IPS-15b (cell line): ENCODE data around the gene COL4A6.
"Not testable (repeated sequence)": the region's sequence is repeated elsewhere in the genome, so short reads cannot be mapped to it uniquely, and the experiment has no call there.

Experiments used
- H3K27me3 ChIP-seq: one replicate; pipeline ENCODE4 v1.6.1; 2013; ENCODE audit warnings: low read length; ENCODE audit not compliant: control insufficient read depth, insufficient read depth
- H3K36me3 ChIP-seq: one replicate; pipeline ENCODE4 v1.6.1; 2013; ENCODE audit warnings: low read length; ENCODE audit not compliant: control insufficient read depth, insufficient read depth
- H3K4me1 ChIP-seq: one replicate; pipeline ENCODE4 v1.6.1; 2013; ENCODE audit warnings: mild to moderate bottlenecking, low read length; ENCODE audit not compliant: control insufficient read depth, insufficient read depth
- H3K4me3 ChIP-seq: one replicate; pipeline ENCODE4 v1.5.1; 2013; ENCODE audit warnings: low read depth, low read length
- H3K9ac ChIP-seq: one replicate; pipeline ENCODE4 v1.6.1; 2013; ENCODE audit warnings: low read depth, mild to moderate bottlenecking, low read length
- H3K9me3 ChIP-seq: one replicate; pipeline ENCODE4 v1.6.1; 2013; ENCODE audit warnings: mild to moderate bottlenecking, low read length; ENCODE audit not compliant: control insufficient read depth, insufficient read depth

Gene COL4A6

DNA sequence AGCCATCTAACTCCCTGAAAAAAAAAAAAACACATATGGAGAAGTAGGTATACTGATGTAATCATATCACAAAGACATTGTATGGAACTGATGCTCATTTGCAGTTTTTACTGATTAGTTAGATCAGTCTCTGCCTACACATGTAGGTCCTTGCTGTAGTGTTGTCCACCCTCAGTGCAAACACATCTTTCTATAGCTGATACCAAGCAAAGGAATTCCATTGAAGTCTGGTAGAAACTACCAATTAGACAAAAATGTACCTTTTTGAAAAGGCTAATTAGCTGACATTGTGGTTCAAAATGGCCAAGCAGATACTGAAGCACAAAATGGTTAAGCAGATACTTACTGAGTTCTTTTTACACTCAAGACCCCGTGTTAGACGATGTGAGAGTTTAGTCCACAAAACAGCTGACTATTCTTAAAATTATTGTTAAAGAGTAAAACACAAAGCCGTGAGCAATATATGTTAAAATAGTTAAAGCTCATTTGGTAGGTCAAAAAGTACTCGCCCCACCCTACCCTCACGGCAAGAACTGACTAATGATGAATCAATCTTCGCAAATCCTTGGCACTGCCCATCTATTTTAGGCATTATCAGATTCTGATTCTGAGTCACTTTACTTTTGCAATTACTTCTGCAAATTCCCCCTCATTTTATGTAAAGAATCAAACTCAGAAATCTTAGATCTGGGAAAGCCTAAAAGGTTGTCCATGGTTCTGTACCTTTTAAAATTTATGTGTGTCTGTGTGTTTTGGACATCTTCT is 40.4 kb downstream of the COL4A6 start:
- Histone ChIP-seq H3K4me3 (no peak overlapping the region), H3K9me3 (no peaks in the 10 kb centered on the region), H3K36me3 (no peaks in the 10 kb centered on the region), H3K27me3 (no peaks in the 10 kb centered on the region), H3K9ac (no peak overlapping the region), H3K4me1 (peaks cover 29% of the 10 kb centered on the region)

DNA sequence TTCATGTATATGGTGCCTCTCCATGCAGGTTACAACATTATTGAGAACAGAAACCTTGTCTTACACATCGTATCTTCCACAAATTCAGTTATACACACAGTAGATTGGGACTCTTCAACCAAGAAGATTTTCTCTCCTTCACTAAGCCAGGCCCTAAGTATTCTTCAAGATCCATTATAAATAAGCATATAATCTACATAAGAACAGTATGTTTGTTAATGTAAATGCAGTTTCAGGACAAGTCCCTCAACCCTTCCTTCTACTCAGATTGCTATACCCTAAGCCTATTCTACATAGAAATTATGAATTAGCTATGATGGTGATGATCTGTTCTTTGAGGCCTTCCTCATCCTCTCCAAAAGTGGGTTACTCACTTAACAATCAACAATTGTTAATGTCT is 41.2 kb downstream of the COL4A6 start:
- H3K36me3 ChIP-seq: no peaks in the 10 kb centered on the region
- H3K9me3 ChIP-seq: no peaks in the 10 kb centered on the region
- no peak overlapping the region for H3K9ac ChIP-seq
- H3K4me1 ChIP-seq: peaks cover 29% of the 10 kb centered on the region
- H3K4me3 ChIP-seq: no peak overlapping the region
- H3K27me3 ChIP-seq: no peaks in the 10 kb centered on the region

DNA sequence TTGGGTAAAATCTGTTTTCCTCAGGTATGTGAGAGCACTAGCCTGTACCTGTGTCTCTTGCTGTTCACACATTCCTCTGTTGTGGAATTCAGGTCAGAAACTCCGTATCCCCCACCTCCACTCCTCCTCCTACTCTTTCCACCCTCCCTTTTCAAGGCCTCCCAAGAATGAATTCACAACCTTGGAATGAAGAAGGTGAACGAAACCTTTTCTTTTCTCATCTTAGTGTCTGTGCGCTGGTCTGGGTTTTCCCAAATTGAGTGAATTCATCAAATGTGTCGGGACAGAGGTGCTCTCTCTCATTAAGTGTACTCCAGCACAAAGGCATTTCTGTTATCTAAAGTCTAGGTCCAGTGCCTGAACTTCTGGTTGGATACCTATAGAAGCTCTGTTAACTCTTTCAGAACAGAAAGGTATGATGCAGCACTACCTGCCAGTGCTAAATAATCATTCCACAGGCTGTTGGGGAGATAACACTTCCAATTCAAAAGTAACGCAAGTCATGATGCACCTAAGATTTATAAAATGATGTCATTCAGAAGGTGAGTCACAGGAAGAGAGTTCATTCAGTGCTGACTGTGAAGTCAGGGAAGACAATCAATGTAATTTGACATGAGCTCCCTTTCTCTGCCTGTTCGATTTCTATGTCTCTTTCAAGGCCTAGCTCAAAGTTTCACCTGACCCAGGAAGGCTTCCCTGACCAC is 41.9 kb downstream of the COL4A6 start:
- H3K27me3 ChIP-seq: no peaks in the 10 kb centered on the region
- no peak overlapping the region for H3K4me3 ChIP-seq
- peaks cover 29% of the 10 kb centered on the region for H3K4me1 ChIP-seq
- no peaks in the 10 kb centered on the region for H3K9me3 ChIP-seq
- no peaks in the 10 kb centered on the region for H3K36me3 ChIP-seq
- no peak overlapping the region for H3K9ac ChIP-seq

DNA sequence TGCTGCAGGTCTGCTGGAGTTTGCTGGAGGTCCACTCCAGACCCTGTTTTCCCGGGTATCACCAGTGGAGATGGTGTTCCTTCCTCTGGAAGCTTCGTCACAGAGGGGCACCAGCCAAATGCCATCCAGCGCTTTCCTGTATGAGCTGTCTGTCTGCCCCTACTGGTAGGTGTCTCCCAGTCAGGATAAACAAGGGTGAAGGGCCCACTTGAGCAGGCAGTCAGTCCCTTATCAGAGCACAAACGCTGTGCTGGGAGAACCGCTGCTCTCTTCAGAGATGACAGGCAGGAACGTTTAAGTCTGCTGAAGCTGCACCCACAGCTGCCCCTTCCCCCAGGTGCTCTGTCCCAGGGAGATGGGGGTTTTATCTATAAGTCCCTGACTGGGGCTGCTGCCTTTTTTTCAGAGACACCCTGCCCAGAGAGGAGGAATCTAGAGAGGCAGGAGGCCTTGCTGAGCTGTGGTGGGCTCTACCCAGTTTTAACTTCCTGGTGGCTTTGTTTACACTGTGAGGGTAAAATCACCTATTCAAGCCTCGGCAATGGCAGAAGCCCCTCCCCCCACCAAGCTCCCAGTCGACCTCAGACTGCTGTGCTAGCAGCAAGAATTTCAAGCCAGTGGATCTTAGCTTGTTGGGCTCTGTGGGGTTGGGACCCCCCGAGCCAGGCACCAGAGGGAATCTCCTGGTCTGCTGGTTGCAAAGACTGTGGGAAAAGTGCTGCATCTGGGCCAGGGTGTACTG is 47.1 kb downstream of the COL4A6 start:
- not testable (repeated sequence) for H3K27me3 ChIP-seq, H3K4me3 ChIP-seq, H3K36me3 ChIP-seq, H3K9ac ChIP-seq, H3K9me3 ChIP-seq, H3K4me1 ChIP-seq

DNA sequence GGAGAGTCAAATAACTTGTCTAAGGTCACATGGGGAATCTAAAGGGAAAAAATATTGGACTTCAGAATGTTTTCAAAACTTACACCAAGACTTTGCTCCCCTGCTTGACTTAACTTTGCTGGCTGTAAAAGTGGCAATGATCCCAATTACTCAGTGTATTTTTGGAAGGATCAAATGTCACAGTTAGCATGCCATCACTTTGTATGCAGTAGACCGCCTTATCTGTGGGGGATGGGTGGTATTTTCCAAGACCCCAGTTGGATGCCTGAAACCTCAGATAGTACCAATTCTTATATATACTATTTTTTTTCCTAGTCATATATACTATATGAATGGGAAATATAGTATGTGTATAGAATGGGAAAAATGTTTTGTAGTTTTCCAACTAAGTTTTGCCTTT is 53.4 kb downstream of the COL4A6 start:
- Histone ChIP-seq H3K9ac (no peak overlapping the region), H3K9me3 (no peaks in the 10 kb centered on the region), H3K36me3 (no peaks in the 10 kb centered on the region), H3K27me3 (no peaks in the 10 kb centered on the region), H3K4me3 (no peak overlapping the region), H3K4me1 (no peaks in the 10 kb centered on the region)

DNA sequence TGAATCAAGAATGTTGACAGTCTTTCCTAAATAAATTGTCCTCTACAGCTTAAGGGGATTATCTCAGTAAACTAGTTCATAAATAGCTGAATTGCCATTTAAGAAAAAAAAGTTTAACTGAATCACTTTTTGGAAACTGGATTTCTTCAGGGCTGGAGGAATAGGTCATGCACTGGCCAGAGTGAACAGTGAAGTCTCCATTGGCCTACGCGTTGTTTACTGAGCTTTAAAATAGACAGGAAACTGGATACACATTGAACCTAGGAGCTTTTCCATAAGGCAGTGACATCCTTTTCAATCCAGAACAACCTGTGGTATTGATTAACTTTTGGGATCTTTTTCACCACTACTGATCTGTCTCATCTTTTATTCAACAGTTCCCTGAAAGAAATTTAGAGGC is 58.0 kb downstream of the COL4A6 start:
- peaks cover 1% of the 10 kb centered on the region for H3K4me1 ChIP-seq
- no peaks in the 10 kb centered on the region for H3K27me3 ChIP-seq
- H3K36me3 ChIP-seq: no peaks in the 10 kb centered on the region
- no peak overlapping the region for H3K9ac ChIP-seq
- no peak overlapping the region for H3K4me3 ChIP-seq
- H3K9me3 ChIP-seq: no peaks in the 10 kb centered on the region

DNA sequence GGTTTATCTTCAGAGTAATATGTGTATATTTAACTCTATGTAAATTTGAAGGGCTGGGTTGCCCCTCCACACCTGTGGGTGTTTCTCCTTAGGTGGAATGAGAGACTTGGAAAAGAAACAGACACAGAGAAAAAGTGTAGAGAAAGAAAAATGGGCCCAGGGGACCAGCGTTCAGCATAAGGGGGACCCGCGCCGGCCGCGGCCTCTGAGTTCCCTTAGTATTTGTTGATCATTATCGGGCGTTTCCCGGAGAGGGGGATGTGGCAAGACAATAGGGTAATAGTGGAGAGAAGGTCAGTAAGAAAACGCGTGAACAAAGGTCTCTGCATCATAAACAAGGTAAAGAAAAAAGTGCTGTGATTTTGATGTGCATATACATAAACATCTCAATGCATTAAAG is 61.4 kb downstream of the COL4A6 start:
- H3K36me3 ChIP-seq, H3K9me3 ChIP-seq, H3K27me3 ChIP-seq, H3K4me3 ChIP-seq, H3K9ac ChIP-seq: not testable (repeated sequence)
- peaks cover 27% of the 10 kb centered on the region for H3K4me1 ChIP-seq

DNA sequence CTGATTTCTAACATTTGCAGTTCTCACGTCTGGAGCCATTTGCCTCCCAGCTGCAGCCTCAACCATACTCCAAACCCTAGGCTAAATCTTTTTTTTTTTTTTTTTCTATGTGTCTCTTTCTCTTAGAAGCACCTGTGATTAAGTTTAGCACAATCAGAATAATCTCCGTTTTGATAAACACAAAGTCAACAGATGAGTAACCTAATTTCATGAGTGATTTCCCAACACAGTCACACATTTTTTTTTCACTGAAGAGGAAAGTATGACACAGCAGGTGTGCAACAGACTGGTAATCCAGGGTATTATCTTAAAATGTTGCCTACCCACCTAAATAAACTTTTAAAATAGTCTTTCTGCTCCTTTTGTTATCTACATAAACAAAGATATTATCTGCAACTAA is 62.6 kb downstream of the COL4A6 start:
- not testable (repeated sequence) for H3K27me3 ChIP-seq, H3K4me3 ChIP-seq, H3K9me3 ChIP-seq, H3K36me3 ChIP-seq, H3K9ac ChIP-seq
- peaks cover 28% of the 10 kb centered on the region for H3K4me1 ChIP-seq

DNA sequence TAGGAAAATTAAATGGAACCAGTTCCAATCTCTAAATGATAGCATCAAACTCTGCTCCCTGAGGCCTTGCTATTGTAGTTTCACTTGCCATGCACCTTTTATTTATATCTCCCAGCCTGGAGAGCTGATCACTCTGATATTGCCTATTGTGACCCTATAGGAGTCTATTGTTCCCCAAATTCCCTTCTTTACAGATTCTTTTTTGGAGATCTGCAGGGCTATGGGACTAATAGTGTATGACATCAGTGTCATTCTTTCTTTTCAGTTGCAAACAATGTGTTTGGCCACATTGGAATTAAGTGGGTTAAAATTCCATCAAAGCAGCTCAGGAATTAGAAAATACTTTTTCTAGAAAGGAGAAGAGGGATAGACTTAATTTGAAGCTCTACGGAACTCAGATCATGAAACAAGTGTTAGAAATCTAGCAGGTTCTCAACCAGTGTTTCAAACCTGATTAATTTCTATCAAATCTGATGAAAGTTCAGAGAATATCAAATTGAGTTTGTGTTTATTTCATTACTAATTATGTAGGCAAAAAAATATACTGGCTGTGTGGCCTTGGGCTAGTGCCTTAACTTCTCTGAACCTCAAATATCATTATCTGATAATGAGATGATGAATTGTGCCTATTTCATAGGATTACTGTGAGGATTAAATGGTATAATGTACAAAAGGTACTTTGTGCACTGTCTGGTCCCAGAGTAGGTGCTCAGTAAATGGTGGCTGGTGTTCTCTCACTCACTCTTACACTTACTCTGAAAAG is 71.4 kb downstream of the COL4A6 start:
- no peaks in the 10 kb centered on the region for H3K27me3 ChIP-seq
- H3K36me3 ChIP-seq: no peaks in the 10 kb centered on the region
- no peak overlapping the region for H3K4me3 ChIP-seq
- no peak overlapping the region for H3K9ac ChIP-seq
- no peaks in the 10 kb centered on the region for H3K9me3 ChIP-seq
- H3K4me1 ChIP-seq: peaks cover 14% of the 10 kb centered on the region

DNA sequence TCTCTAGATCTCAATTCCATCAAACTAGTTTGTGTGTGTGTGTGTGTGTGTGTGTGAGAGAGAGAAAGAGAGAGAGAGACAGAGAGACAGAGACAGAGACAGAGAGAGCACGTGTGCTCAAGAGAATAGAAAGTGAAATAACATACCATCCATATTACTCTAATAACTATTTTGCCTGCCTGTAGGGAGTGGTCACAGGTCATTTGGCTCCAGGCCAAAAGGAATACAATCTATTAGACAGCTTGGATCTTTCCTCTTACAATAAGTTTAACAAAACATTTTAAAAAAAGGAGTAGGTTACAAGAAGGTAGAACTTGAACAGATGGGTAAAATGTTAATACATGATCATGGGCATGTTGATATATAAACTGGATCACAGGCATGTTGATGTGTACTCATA is 76.2 kb downstream of the COL4A6 start:
- Histone ChIP-seq H3K27me3 (no peaks in the 10 kb centered on the region), H3K9me3 (no peaks in the 10 kb centered on the region), H3K36me3 (no peaks in the 10 kb centered on the region), H3K4me1 (peaks cover 10% of the 10 kb centered on the region), H3K4me3 (no peak overlapping the region), H3K9ac (no peak overlapping the region)

DNA sequence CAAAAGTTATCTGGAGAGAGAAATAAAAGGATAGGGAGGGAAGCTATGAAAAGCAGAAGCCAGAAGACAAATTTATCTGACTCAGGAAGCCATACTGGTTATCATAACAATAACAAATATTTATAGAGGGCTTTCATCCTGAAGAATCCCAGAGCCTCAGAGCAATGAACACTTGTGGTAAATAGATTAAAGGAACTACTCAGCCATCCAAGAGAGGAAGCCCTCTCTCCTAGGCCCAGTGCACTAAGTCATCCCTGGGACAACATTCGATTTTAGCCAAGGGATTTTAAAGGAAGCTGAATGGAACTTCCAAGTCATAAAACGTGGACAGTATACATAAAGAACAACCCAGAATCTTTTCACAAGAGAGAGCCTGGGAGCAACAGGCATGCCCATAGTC is 76.9 kb downstream of the COL4A6 start:
- H3K9me3 ChIP-seq: no peaks in the 10 kb centered on the region
- no peaks in the 10 kb centered on the region for H3K27me3 ChIP-seq
- no peaks in the 10 kb centered on the region for H3K36me3 ChIP-seq
- H3K4me1 ChIP-seq: peaks cover 10% of the 10 kb centered on the region
- no peak overlapping the region for H3K4me3 ChIP-seq
- no peak overlapping the region for H3K9ac ChIP-seq
